Measurements from ENCODE around the gene RNASE11.

DNA sequence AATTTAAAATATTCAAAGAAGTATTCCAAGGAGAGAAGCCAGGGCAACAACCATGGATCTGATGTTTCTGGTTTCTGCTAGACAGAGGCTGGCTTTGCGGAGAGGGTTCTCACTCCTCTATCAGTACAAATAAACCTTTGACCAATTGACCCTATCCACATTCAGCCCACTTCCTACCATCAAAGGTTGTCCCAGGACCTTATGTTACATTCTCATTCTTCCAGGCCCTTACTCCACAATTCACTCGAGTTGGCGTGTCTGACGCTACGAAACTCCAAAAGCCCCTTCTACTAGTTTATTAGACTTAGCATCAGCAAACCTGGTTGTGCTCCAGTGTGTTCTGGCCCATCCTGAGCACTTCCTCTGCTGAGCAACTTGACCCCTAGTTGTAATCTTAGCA is 28.2 kb upstream of the RNASE11 start:
- TF ChIP-seq EZH2 (IDR thresholded peaks at IDR 0.05; ENCODE audit: borderline replicate concordance, low read length) = no peak
- TF ChIP-seq, protein P1, sequence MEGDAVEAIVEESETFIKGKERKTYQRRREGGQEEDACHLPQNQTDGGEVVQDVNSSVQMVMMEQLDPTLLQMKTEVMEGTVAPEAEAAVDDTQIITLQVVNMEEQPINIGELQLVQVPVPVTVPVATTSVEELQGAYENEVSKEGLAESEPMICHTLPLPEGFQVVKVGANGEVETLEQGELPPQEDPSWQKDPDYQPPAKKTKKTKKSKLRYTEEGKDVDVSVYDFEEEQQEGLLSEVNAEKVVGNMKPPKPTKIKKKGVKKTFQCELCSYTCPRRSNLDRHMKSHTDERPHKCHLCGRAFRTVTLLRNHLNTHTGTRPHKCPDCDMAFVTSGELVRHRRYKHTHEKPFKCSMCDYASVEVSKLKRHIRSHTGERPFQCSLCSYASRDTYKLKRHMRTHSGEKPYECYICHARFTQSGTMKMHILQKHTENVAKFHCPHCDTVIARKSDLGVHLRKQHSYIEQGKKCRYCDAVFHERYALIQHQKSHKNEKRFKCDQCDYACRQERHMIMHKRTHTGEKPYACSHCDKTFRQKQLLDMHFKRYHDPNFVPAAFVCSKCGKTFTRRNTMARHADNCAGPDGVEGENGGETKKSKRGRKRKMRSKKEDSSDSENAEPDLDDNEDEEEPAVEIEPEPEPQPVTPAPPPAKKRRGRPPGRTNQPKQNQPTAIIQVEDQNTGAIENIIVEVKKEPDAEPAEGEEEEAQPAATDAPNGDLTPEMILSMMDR (IDR thresholded peaks at IDR 0.05; ENCODE audit: low read length) = no peak
